Measurements from ENCODE around the gene CALN1.
"Not testable (repeated sequence)": the region's sequence is repeated elsewhere in the genome, so short reads cannot be mapped to it uniquely, and the experiment has no call there.

CALN1 gene

DNA sequence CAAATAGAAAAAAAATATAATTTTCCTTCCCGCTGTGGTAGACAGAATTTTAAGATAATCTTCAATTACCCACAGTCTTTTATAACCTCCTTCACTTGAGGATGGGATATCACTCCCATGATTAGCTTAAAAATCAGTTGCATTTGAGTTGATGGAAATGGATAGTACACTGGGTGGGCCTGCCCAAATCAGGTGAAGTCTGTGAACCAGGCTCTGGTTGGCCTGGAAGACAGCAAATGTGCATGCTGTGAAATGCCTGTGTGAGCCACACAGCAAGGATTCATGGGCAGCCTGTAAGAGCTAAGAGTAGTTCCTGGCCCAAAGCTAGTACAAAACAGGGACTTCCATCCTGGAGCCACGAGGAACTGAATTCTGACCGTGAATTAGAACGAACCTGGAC lies 548.0 kb downstream of the CALN1 start:
- DNase-seq (ENCODE audit: low spot score): no peak

GRCh38 chr7:71860572-71860971 lies 551.6 kb downstream of the CALN1 start:
- DNase-seq (ENCODE audit: low spot score): no peak

- DNase-seq (ENCODE audit: low spot score): no peak
These were observed 554.8 kb downstream of the CALN1 start for GRCh38 chr7:71857338-71857737.

GRCh38 chr7:71854546-71855397 lies 557.4 kb downstream of the CALN1 start:
- no peak for DNase-seq (ENCODE audit: low spot score)

DNA sequence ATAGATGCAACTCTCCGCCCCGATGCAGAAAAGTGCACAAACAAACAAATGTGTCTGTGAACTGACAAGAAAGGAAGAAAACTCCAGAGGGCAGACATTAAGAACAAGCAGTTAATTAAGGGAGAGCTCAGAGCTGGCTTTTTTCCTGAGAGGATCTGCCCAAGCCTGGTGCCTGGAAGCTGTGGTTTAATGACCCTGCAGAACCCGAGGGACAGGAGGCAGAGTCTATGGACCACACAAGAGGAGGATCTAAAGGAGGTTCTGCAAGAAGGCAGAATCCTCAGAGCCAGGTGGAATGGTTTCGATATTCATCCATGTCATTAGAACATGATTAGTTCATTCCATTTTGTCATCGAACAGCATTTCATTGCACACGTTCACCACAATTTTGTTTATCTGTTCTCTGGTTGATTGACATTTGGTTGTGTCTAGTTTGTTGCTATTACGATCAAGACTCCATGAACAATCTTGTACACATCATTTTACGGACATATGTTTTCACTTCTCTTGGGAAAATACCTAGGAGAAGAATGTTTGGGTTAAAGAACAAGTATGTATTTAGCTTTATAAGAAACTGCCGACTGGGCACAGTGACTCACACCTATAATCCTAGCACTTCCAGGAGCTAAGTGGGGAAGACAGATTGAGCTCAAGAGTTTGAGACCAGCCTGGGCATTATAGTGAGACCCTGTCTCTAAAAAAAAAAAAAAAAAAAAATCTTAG lies 560.2 kb downstream of the CALN1 start:
- no peak for DNase-seq (ENCODE audit: low spot score)

DNA sequence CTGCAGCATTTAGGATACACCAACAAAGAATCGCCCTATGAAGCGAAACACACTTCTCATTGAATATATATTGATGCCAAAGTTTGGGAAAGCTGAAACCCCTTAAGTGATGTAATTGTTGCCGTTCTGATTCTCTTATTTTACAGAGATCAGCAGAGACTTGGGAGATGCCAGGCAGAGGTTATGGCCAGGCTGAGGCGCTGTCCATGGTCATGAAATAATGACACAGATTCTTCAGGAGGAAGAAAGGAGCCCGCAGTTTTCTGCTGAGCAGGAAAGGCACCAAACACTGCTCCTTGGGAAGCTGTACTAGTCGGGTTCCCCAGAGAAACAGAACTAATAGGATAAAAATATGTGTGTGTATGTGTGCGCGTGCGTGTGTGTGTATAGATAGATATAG lies 566.0 kb downstream of the CALN1 start:
- no peak for DNase-seq (ENCODE audit: low spot score)

- DNase-seq (ENCODE audit: low spot score): no peak
These were observed 568.5 kb downstream of the CALN1 start for GRCh38 chr7:71843676-71844075.

DNA sequence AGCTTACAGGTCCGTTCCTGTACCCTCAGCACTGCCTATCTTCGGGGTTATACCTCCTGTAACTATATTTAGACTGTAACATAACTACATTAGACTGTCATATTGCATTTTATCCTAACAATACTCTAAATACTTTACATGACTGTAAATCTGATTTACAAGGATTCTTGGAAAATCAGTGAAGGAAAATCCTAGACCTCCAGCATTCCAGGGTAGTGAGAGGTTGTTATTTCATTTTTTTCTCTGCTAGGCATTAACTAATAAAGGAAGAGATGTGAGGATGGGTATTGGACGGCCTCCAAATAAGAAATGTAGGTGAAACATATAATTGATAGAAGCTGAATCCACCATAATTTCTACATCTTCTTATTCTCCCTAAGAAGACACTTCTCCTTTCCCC lies 569.4 kb downstream of the CALN1 start:
- DNase-seq (ENCODE audit: low spot score): no peak

DNA sequence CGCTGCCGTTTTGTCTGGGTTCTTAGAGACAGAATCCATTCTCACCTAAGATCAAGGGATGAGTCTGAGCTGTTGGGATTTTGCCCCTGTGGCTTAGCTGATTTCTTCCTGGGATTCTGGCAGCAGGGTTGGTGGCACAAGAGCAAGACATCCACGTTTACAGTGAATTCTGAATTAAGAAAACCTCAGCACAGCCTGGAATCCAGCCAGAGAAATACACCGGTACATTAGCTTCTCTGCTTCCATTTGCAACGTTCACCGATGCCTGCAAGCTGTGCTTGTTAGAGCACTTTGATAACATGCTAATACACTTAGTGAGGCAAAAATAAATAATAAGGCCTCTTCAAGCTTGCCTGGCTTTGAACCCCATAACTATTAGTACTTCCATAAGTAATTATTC lies 569.8 kb downstream of the CALN1 start:
- DNase-seq (ENCODE audit: low spot score): no peak

DNA sequence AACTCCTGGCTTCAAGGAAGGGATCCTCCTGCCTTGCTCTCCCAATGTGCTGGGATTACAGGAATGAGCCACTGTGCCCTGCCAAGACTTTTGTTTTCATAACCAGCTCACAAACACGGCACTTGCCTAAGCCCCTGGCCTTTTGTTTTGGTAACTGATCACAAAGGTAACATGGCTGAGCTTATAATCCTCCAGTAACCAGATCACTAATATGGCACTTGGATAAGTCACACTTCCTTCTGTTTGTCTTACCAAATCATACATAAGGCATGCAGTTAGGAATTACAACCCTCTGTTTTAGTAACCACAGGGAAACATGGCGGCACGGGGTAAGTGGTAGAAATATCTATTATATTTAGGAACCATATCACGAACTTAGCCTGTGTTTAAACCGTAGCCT lies 577.1 kb downstream of the CALN1 start:
- no peak for DNase-seq (ENCODE audit: low spot score)

- no peak for DNase-seq (ENCODE audit: low spot score)
These were observed 582.6 kb downstream of the CALN1 start for GRCh38 chr7:71829515-71829914.

DNA sequence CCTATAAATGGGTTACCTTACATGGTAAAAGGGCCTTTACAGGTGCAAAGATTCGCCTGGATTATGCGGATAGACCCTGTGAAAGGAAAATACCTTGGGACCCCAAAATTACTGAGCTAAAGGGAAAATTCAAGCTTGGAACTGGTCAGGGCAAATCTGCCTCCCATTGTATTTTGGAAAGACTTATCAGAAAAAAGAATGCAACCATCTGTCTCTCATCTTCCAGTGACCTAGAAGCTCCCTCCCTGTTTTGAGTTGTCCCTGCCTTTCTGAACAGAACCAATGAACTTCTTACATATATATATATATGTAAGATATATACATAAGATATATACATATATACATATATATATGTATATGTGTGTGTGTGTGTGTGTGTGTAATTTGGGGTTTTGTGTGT lies 583.8 kb downstream of the CALN1 start:
- no peak for DNase-seq (ENCODE audit: low spot score)

DNA sequence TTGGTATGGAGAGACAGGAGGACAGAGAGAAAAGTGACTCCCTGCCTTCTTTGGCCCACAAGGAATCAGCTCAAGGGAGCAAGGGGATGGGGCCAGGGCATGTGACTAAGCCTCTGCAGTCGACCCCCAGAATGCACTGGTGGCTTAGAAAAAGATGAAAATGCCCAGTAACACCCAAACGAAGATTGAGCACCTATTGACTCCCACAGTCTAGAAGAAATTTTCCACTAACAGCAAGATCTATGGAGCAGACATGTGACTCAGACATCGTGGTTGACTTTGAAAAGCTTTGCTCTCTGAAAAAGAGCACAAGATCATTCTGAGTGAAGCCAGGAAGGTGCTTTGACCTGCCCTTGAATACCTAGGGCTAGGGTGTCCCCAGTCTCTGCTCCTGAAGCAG lies 586.0 kb downstream of the CALN1 start:
- no peak for DNase-seq (ENCODE audit: low spot score)

GRCh38 chr7:71824006-71824760 lies 588.0 kb downstream of the CALN1 start:
- no peak for DNase-seq (ENCODE audit: low spot score)

DNA sequence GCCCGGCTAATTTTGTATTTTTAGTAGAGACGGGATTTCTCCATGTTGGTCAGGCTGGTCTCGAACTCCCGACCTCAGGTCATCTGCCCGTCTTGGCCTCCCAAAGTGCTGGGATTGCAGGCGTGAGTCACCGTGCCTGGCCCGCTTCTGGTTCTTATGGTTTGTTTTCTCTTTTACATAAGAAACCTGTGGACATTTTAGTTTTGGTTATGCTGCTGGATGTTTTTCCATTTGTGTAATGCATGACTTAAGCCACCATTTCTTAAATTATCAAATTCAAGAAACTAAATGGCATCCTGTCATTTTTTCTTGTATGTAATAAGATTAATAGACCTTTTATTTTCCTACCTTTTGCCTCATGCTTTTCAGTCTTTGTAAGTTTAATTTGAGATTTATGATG lies 589.7 kb downstream of the CALN1 start:
- not testable (repeated sequence) for DNase-seq (ENCODE audit: low spot score)

DNA sequence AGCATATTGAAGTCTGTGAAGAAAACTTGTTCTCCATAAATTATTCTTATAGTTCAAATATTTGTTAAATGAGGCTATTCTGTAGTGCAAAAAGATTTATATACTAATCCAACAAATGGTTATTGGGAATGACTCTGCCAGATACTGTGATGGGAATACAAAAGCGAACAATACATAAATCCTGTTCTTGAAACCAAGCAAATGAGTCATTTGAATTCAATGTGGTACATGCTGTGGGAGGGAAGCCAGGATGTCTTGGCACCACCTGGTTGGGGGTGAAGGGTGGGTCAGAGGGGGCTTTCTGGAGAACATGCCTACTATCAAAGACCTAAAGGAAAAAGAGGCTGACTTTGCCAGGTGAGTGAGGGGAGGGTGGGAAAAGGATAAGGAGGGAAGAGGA lies 594.2 kb downstream of the CALN1 start:
- no peak for DNase-seq (ENCODE audit: low spot score)

DNA sequence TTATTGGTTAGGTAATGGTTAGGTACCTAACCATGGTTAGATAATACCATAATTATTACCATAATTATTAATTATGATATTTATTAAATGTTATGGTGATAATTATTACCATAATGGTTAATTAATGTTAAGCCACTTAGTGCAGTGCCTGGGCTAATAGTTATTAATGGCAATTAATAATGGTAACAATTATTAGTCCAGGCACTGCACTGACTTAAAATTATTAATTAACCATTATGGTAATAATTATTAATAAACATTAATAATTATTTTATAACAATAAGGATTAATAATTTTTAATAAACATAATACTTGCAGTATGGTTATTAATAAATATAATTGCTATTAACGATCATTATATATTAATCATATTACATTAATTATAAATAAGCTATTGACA lies 604.0 kb downstream of the CALN1 start:
- no peak for DNase-seq (ENCODE audit: low spot score)

DNA sequence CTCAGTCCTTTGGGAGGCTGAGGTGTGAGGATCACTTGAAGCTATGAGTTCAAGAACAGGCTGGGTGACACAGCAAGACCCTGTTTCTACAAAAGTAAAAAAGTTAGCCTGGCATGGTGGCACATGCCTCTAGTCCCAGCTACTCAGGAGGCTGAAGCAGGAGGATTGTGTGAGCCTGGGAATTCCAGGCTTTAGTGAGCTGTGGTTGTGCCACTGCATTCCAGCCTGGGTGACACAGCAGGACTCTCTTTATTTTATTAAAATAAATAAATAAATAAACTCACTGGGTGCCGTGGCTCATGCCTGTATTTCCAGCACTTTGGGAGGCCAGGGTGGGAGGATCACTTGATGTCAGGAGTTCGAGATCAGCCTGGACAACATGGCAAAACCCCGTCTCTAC lies 607.9 kb downstream of the CALN1 start:
- no peak for DNase-seq (ENCODE audit: low spot score)

DNA sequence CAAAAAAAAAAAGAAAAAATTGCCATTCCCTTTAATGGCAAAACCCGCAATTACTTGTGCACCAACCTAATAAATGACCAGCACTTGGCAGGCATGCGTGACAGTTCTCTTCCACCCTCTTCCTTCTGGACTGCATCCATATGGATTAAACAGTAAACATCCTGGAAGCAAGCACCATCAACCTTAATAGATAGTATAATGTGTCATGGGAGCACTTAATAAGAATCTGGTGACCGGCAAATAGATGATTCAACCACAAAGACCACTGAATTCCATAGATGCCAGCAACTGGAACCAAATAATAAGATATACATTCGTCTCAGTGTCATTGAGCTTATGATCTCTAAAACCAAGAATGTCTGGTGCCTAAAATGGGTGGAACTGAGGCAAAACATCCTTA lies 610.2 kb downstream of the CALN1 start:
- no peak for DNase-seq (ENCODE audit: low spot score)

- no peak for DNase-seq (ENCODE audit: low spot score)
These were observed 611.8 kb downstream of the CALN1 start for GRCh38 chr7:71800321-71800720.

DNA sequence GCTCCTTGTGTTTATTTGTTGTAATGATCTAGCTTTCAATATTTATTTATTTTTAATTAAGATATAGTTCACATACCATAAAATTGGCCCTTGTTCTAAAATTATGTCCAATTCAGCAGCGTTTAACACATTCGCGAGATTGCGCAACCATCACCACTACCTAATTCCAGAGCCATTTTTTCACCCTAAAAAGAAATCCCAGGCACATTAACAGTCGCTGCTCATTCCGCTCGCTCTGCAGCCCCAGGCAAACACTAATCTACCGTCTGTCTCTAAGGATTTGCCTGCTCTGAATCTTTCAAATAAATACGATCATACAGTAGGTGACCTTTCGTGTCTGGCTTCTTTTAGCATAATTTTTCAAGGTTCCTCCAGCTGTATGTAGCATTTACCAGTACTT lies 616.7 kb downstream of the CALN1 start:
- no peak for DNase-seq (ENCODE audit: low spot score)

GRCh38 chr7:71793251-71793650 lies 618.9 kb downstream of the CALN1 start:
- DNase-seq (ENCODE audit: low spot score): peak; percentile 82

- no peak for DNase-seq (ENCODE audit: low spot score)
These were observed 624.6 kb downstream of the CALN1 start for GRCh38 chr7:71787513-71787912.

Data from RKO (cell line).